Aorta (tissue), 5 donors: Measurements from ENCODE around the gene TNFRSF17. TPM values are rescaled to one million over a fixed set of nuclear protein-coding genes. Genes with fewer than 3 reads are reported as not detected.
"Not testable (repeated sequence)": the region's sequence is repeated elsewhere in the genome, so short reads cannot be mapped to it uniquely, and the experiment has no call there.

Source experiments
- ATAC-seq: fragments of 200-7000 bp; cut with Tn5 transposase; one replicate; pipeline ENCODE4 v1.9.1; 2022; ENCODE audit warnings: moderate library complexity; ENCODE audit not compliant: low FRiP score
- DNase-seq, 2 donors: peaks; one replicate each; pipeline ENCODE4 v3.0.0-alpha.2; 2020
- H3K27ac ChIP-seq, 2 donors: one replicate each; pipeline ENCODE4 v1.5.1; 2013; ENCODE audit warnings: low read length in 2 of 2, mild to moderate bottlenecking in 2 of 2, moderate library complexity in 2 of 2, control low read depth in 1 of 2, inconsistent platforms in 1 of 2, low read depth in 1 of 2
- H3K27me3 ChIP-seq, 2 donors: one replicate each; pipeline ENCODE4 v1.6.1; 2013; ENCODE audit warnings: control low read depth in 1 of 2, low read length in 1 of 2, mild to moderate bottlenecking in 1 of 2, moderate library complexity in 1 of 2; ENCODE audit not compliant: insufficient read depth in 2 of 2, control insufficient read depth in 1 of 2
- H3K36me3 ChIP-seq, 2 donors: one replicate each; pipeline ENCODE4 v1.6.1; 2013; ENCODE audit warnings: control low read depth in 1 of 2, low read length in 1 of 2, mild to moderate bottlenecking in 1 of 2; ENCODE audit not compliant: insufficient read depth in 2 of 2, control insufficient read depth in 1 of 2
- H3K4me1 ChIP-seq, 2 donors: one replicate each; pipeline ENCODE4 v1.6.1; 2013; ENCODE audit warnings: low read length in 2 of 2, control low read depth in 1 of 2, mild to moderate bottlenecking in 1 of 2, moderate library complexity in 1 of 2; ENCODE audit not compliant: insufficient read depth in 2 of 2, control insufficient read depth in 1 of 2
- H3K4me3 ChIP-seq, 2 donors: one replicate each; pipeline ENCODE4 v1.5.1; 2013; ENCODE audit warnings: low read length in 2 of 2, control low read depth in 1 of 2, mild to moderate bottlenecking in 1 of 2
- H3K9me3 ChIP-seq: one replicate; pipeline ENCODE4 v1.6.1; 2013; ENCODE audit warnings: mild to moderate bottlenecking, low read length; ENCODE audit not compliant: control insufficient read depth
- WGBS, 2 donors: extraction: QIAGEN DNeasy Blood & Tissue Kit; methylation state at CpG; one replicate each; pipeline ENCODE4 v1.1.7; 2013; 5-methylcytosine and 5-hydroxymethylcytosine counted together
- intact Hi-C, 2 donors: fragments of 100-400 bp; cut with DNase I; formaldehyde crosslinking; loops; one replicate each; pipeline versions ENCODE4 v1.14.2 to v1.15.0; 2022
- polyA plus RNA-seq, 2 donors: library from polyadenylated mRNA; stranded (reverse); fragments of 200-250 nt; gene quantifications; one replicate each; pipeline ENCODE4 v1.2.3, GENCODE V29; 2013
- total RNA-seq, 2 donors: library from RNA; stranded (reverse); fragmentation: NEBNext Ultra II Directional; extraction: Animal tissue kit (Norgen Biotek cat#: 25700); gene quantifications; one replicate each; pipeline ENCODE4 v1.2.1, GENCODE V29; 2021
- donor health status: healthy with polysubstance abuse.
- donor health status: Bipolar disorder and iron deficiency.
- donor health status: DM: no; HTN: no; CAD: no.
- donor health status: DM: no; HTN: no; CAD: no.
- donor health status: DM: yes; HTN: yes; CAD: no.

The TNFRSF17 gene
- total and polyA plus RNA-seq, 4 donors = not detected

DNA sequence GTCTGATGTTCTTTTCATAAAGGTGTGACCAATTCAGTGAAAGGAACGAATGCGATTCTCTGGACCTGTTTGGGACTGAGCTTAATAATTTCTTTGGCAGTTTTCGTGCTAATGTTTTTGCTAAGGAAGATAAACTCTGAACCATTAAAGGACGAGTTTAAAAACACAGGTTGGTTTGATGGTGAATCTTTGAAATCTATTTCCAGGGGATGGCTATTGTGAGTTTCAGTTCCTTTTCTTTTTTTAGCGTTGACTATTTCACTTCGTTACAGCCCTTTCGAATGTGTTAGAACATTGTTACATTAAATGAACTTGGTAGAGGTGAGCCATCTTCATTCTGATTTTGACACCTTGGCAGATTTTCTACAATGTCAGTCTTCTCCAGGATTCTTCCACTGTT, 1.2 kb downstream of the TNFRSF17 start:
- intact Hi-C loops = no loop called here
- no peak overlapping the region for H3K4me3 ChIP-seq
- no peak overlapping the region for H3K27ac ChIP-seq
- whole genome bisulfite sequencing, 2 donors = 78 to 85% methylated on average over 7 of the region's 7 CpGs
- DNase-seq = no peak
- H3K9me3 ChIP-seq = no peaks in the 10 kb centered on the region
- H3K36me3 ChIP-seq = no peaks in the 10 kb centered on the region
- no peaks in the 10 kb centered on the region for H3K4me1 ChIP-seq
- ATAC-seq = no peak
- H3K27me3 ChIP-seq = no peaks in the 10 kb centered on the region

DNA sequence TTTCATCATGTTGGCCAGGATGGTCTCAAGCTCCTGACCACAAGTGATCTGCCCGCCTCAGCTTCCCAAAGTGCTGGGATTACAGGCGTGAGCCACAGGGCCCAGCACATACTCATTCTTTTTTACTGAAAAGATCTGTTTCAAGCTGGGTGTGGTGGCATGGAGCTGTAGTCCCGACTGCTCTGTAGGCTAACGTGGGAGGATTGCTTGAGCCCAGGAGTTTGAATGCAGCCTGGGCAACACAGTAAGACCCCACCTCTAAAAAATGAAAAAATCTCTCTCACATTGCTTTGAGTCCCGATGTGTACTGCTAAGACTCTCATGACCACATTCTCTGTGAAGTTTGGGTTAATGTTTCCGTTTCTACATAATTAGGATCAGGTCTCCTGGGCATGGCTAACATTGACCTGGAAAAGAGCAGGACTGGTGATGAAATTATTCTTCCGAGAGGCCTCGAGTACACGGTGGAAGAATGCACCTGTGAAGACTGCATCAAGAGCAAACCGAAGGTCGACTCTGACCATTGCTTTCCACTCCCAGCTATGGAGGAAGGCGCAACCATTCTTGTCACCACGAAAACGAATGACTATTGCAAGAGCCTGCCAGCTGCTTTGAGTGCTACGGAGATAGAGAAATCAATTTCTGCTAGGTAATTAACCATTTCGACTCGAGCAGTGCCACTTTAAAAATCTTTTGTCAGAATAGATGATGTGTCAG, 2.3 kb downstream of the TNFRSF17 start:
- DNase-seq (no peak), ATAC-seq (no peak)
- no peak overlapping the region for H3K27ac ChIP-seq
- H3K27me3 ChIP-seq = no peaks in the 10 kb centered on the region
- no peaks in the 10 kb centered on the region for H3K9me3 ChIP-seq
- H3K4me1 ChIP-seq = no peaks in the 10 kb centered on the region
- no peak overlapping the region for H3K4me3 ChIP-seq
- WGBS, 2 donors = 77 to 81% methylated on average over 17 of the region's 17 CpGs
- intact Hi-C loops = no loop called here
- no peaks in the 10 kb centered on the region for H3K36me3 ChIP-seq

DNA sequence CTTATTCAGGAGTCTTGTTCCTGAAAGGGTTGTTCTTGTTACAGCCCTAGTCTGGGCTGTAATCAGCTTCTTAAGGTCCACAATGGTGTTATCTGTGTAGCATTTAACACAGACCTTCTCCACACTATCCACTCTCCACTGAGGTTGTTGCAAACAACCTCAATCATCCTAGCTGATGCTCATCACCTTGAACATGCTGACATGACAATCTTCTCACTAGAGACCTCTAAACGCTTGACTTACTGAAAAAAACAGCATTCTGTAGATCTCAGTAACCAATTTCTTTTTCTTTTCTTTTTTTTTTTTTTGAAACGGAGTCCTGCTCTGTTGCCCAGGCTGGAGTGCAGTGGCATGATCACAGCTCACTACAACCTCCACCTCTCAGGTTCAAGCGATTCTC, 3.6 kb downstream of the TNFRSF17 start:
- Histone ChIP-seq H3K4me3 (no peak overlapping the region), H3K27me3 (no peaks in the 10 kb centered on the region), H3K9me3 (no peaks in the 10 kb centered on the region), H3K4me1 (no peaks in the 10 kb centered on the region), H3K27ac (no peak overlapping the region), H3K36me3 (no peaks in the 10 kb centered on the region)
- intact Hi-C loops = no loop called here
- DNase-seq (no peak), ATAC-seq (no peak)
- 77 to 87% methylated on average over 3 of the region's 3 CpGs for WGBS, 2 donors

DNA sequence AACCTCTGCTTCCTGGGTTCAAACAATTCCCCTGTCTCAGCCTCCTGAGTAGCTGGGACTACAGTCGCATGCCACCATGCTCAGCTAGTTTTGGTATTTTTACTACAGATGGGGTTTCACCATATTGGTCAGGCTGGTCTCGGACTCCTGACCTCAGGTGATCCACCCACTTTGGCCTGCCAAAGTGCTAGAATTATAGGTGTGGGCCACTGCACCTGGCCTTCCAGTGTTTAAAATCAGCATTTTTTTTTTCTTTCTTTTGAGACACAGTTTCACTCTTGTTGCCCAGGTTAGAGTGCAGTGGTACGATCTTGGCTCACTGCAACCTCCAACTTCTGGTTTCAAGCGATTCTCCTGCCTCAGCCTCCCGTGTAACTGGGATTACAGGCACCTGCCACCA, 5.3 kb downstream of the TNFRSF17 start:
- intact Hi-C loops, H3K9me3 ChIP-seq, DNase-seq, H3K27ac ChIP-seq, H3K4me1 ChIP-seq, H3K27me3 ChIP-seq, H3K4me3 ChIP-seq, ATAC-seq, H3K36me3 ChIP-seq: not testable (repeated sequence)
- WGBS, 2 donors = 95 to 96% methylated on average over 5 of the region's 5 CpGs

DNA sequence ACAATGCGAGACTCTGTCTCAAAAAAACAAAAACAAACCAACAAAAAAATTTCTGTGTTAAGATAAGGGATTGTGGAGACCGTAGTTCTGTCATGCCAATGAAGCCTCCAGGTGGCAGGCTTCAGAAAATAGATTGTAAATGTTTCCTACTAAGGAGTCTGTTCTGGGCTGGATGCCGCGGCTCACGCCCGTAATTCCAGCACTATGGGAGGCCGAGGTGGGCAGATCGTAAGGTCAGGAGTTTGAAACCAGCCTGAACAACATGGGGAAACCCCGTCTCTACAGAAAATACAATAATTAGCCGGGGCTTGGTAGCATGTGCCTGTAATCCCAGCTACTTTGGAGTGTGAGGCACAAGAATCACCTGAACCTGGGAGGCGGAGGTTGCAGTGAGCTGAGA, 7.1 kb downstream of the TNFRSF17 start:
- intact Hi-C loops = no loop called here
- Histone ChIP-seq H3K27me3 (no peaks in the 10 kb centered on the region), H3K36me3 (no peaks in the 10 kb centered on the region), H3K27ac (no peak overlapping the region), H3K4me1 (no peaks in the 10 kb centered on the region), H3K4me3 (no peak overlapping the region), H3K9me3 (no peaks in the 10 kb centered on the region)
- ATAC-seq = no peak
- 74% methylated on average over 11 of the region's 11 CpGs for whole genome bisulfite sequencing, 2 donors
- no peak for DNase-seq

DNA sequence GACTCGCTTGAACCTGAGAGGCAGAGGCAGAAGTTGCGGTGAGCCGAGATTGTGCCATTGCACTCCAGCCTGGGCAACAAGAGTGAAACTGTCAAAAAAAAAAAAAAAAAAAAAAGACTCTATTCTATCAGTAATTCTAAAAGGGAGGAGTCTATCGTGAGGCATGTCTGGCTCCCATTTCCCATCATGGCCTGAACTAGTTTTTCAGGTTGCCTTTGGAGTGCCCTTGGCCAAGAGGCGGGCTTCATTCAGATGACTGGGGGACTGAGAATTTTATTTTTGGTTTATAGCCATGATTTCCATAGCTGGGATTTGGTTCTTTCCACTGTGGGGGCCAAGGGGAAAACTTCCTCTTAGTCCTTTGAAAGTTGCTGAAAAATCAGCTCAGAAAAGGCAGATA, 8.1 kb downstream of the TNFRSF17 start:
- 91% methylated on average over 5 of the region's 5 CpGs for WGBS, 2 donors

GRCh38 chr16:11976850-11977375, 11.9 kb downstream of the TNFRSF17 start:
- Histone ChIP-seq H3K27me3 (no peaks in the 10 kb centered on the region), H3K9me3 (no peaks in the 10 kb centered on the region), H3K4me3 (peak overlapping the region; percentile 64 to 94), H3K27ac (peak overlapping the region in 1 of 2 donors; percentile 13), H3K4me1 (no peaks in the 10 kb centered on the region), H3K36me3 (no peaks in the 10 kb centered on the region)
- intact Hi-C loops = loop anchor here in 1 of 2 donors (2.0 kb wide), 1 partner anchor 86 kb away; no protein-coding TSS in a partner anchor
- DNase-seq (no peak), ATAC-seq (peak; percentile 48)
- 0 to 1% methylated on average over 10 to 22 of the region's 22 CpGs for WGBS, 2 donors

More for the DNA sequence above, 8.1 kb downstream of the TNFRSF17 start:
- Histone ChIP-seq H3K27me3 (no peaks in the 10 kb centered on the region), H3K27ac (no peak overlapping the region), H3K36me3 (no peaks in the 10 kb centered on the region), H3K9me3 (no peaks in the 10 kb centered on the region), H3K4me1 (no peaks in the 10 kb centered on the region), H3K4me3 (no peak overlapping the region)
- intact Hi-C loops = no loop called here
- ATAC-seq (no peak), DNase-seq (no peak)

- ATAC-seq = peak; percentile 73
- Histone ChIP-seq H3K27ac (peak overlapping the region in 1 of 2 donors; percentile 81), H3K27me3 (no peaks in the 10 kb centered on the region), H3K4me3 (peak overlapping the region; percentile 64 to 94), H3K4me1 (no peaks in the 10 kb centered on the region), H3K9me3 (no peaks in the 10 kb centered on the region), H3K36me3 (no peaks in the 10 kb centered on the region)
- intact Hi-C loops = loop anchor here in 1 of 2 donors (2.0 kb wide), 1 partner anchor 85 kb away; no protein-coding TSS in a partner anchor
- 13 to 15% methylated on average over 12 of the region's 12 CpGs for WGBS, 2 donors
- DNase-seq = no peak
Measured at GRCh38 chr16:11977376-11978041, 12.5 kb downstream of the TNFRSF17 start.

- ATAC-seq (no peak), DNase-seq (no peak)
- no peaks in the 10 kb centered on the region for H3K4me1 ChIP-seq
- H3K9me3 ChIP-seq = no peaks in the 10 kb centered on the region
- no peak overlapping the region for H3K4me3 ChIP-seq
- intact Hi-C loops = no loop called here
- 86 to 94% methylated on average over 2 of the region's 2 CpGs for WGBS, 2 donors
- no peaks in the 10 kb centered on the region for H3K36me3 ChIP-seq
- H3K27me3 ChIP-seq = no peaks in the 10 kb centered on the region
- no peak overlapping the region for H3K27ac ChIP-seq
Measured at GRCh38 chr16:11978080-11978479, 13.1 kb downstream of the TNFRSF17 start.
